Measurements from ENCODE around the gene RXRA.

RXRA gene

GRCh38 chr9:134340475-134341160 lies 14.4 kb downstream of the RXRA start:
- DNase-seq: no peak

- DNase-seq: no peak
These were observed 15.1 kb downstream of the RXRA start for GRCh38 chr9:134341306-134341705.

GRCh38 chr9:134341929-134342745 lies 15.9 kb downstream of the RXRA start:
- no peak for DNase-seq

GRCh38 chr9:134342746-134343115 lies 16.5 kb downstream of the RXRA start:
- DNase-seq: no peak

GRCh38 chr9:134343637-134344036 lies 17.4 kb downstream of the RXRA start:
- no peak for DNase-seq

GRCh38 chr9:134344068-134344799 lies 18.0 kb downstream of the RXRA start:
- no peak for DNase-seq

GRCh38 chr9:134344800-134345310 lies 18.6 kb downstream of the RXRA start:
- DNase-seq: no peak

- DNase-seq: no peak
These were observed 19.5 kb downstream of the RXRA start for GRCh38 chr9:134345737-134346136.

- DNase-seq: no peak
These were observed 19.9 kb downstream of the RXRA start for GRCh38 chr9:134346151-134346550.

GRCh38 chr9:134346840-134347583 lies 20.8 kb downstream of the RXRA start:
- DNase-seq: no peak

- DNase-seq: no peak
These were observed 21.7 kb downstream of the RXRA start for GRCh38 chr9:134347996-134348395.

GRCh38 chr9:134348404-134349155 lies 22.3 kb downstream of the RXRA start:
- DNase-seq: no peak

- no peak for DNase-seq
These were observed 23.7 kb downstream of the RXRA start for GRCh38 chr9:134349936-134350335.

GRCh38 chr9:134350416-134350994 lies 24.2 kb downstream of the RXRA start:
- DNase-seq: no peak

GRCh38 chr9:134351606-134352176 lies 25.4 kb downstream of the RXRA start:
- no peak for DNase-seq

- DNase-seq: no peak
These were observed 26.1 kb downstream of the RXRA start for GRCh38 chr9:134352247-134352933.

GRCh38 chr9:134353539-134353938 lies 27.3 kb downstream of the RXRA start:
- no peak for DNase-seq

GRCh38 chr9:134355158-134355557 lies 28.9 kb downstream of the RXRA start:
- no peak for DNase-seq

GRCh38 chr9:134355561-134356279 lies 29.5 kb downstream of the RXRA start:
- no peak for DNase-seq
